HepG2 (cell line): ENCODE results near the gene SYCE3. TPM values are rescaled to one million over a fixed set of nuclear protein-coding genes. Genes with fewer than 3 reads are reported as not detected.
A peak's percentile ranks its signal among the peaks of the same experiment; 100 is the strongest.

Source experiments
- CC2D1A ChIP-seq: sonication (generic); formaldehyde crosslinking; IDR thresholded peaks from 2 replicates; pipeline ENCODE4 v1.8.1; 2023; ENCODE audit warnings: mild to moderate bottlenecking, missing genetic modification reagents
- FIP1L1 ChIP-seq: fragments of 200-400 bp; formaldehyde crosslinking; IDR thresholded peaks from 2 replicates; pipeline ENCODE4 v1.6.1; 2018; ENCODE audit warnings: low read depth, mild to moderate bottlenecking, low read length, moderate library complexity, borderline replicate concordance; ENCODE audit not compliant: insufficient read depth
- FLYWCH1 ChIP-seq: sonication (generic); formaldehyde crosslinking; IDR thresholded peaks from 2 replicates; pipeline ENCODE4 v1.8.1; 2023; ENCODE audit warnings: mild to moderate bottlenecking, missing genetic modification reagents
- GFI1 ChIP-seq: sonication (generic); formaldehyde crosslinking; IDR thresholded peaks from 2 replicates; pipeline ENCODE4 v1.5.0; 2020; ENCODE audit warnings: missing genetic modification reagents, mild to moderate bottlenecking, borderline replicate concordance
- IRF1 ChIP-seq: sonication (generic); formaldehyde crosslinking; IDR thresholded peaks from 2 replicates; pipeline ENCODE4 v1.4.0; 2020; ENCODE audit warnings: low read depth, mild to moderate bottlenecking, missing genetic modification reagents
- MBD4 ChIP-seq: IDR thresholded peaks from 2 replicates; pipeline ENCODE4 v1.6.1; 2012; ENCODE audit warnings: low read length, inconsistent platforms, borderline replicate concordance
- NFYC ChIP-seq: IDR thresholded peaks from 2 replicates; pipeline ENCODE4 v1.6.1; 2016; ENCODE audit warnings: missing genetic modification reagents, missing compliant biosample characterization
- SPEN ChIP-seq: sonication (generic); formaldehyde crosslinking; IDR thresholded peaks from 2 replicates; pipeline ENCODE4 v1.5.1; 2020; ENCODE audit warnings: low read depth, mild to moderate bottlenecking, missing genetic modification reagents
- TBP ChIP-seq: sonication (generic); formaldehyde crosslinking; IDR thresholded peaks from 2 replicates; pipeline ENCODE4 v1.5.0; 2020; ENCODE audit warnings: missing genetic modification reagents
- TCF7L2 ChIP-seq: IDR thresholded peaks from 2 replicates; pipeline ENCODE4 v1.6.1; 2011; ENCODE audit warnings: mild to moderate bottlenecking, low read depth, low read length, moderate library complexity
- ZFP82 ChIP-seq: sonication (generic); formaldehyde crosslinking; IDR thresholded peaks from 2 replicates; pipeline ENCODE4 v1.5.1; 2020; ENCODE audit warnings: mild to moderate bottlenecking, missing genetic modification reagents, borderline replicate concordance
- ZMYM2 ChIP-seq: sonication (generic); formaldehyde crosslinking; IDR thresholded peaks from 2 replicates; pipeline ENCODE4 v1.8.0; 2022; ENCODE audit warnings: mild to moderate bottlenecking, missing genetic modification reagents
- ZNF329 ChIP-seq: sonication (generic); formaldehyde crosslinking; IDR thresholded peaks from 2 replicates; pipeline ENCODE4 v1.9.0; 2021; ENCODE audit warnings: low read depth, mild to moderate bottlenecking, missing genetic modification reagents
- ZNF343 ChIP-seq: sonication (generic); formaldehyde crosslinking; IDR thresholded peaks from 2 replicates; pipeline ENCODE4 v1.4.0; 2020; ENCODE audit warnings: mild to moderate bottlenecking, missing genetic modification reagents
- ZNF468 ChIP-seq: sonication (generic); formaldehyde crosslinking; IDR thresholded peaks from 2 replicates; pipeline ENCODE4 v1.8.0; 2022; ENCODE audit warnings: mild to moderate bottlenecking, moderate library complexity, missing genetic modification reagents
- ZNF879 ChIP-seq: sonication (generic); formaldehyde crosslinking; IDR thresholded peaks from 2 replicates; pipeline ENCODE4 v1.8.1; 2023; ENCODE audit warnings: missing genetic modification reagents
- polyA plus RNA-seq, 8 experiments: library from polyadenylated mRNA; depleted of rRNA in 3 of 8; stranded (reverse) in 7 of 8; unstranded in 1 of 8; fragments of >200 nt; fragmentation: Illumina TruSeq in 4 of 8; extraction: Trizol in 4 of 8; gene quantifications; 2 replicates each; pipeline versions ENCODE4 v1.2.1 to v1.2.3, GENCODE V29; 2011 to 2016; ENCODE audit warnings: low read depth in 4 of 8, missing spikeins in 1 of 8, mixed read lengths in 1 of 8; ENCODE audit not compliant: insufficient read depth in 1 of 8
- total RNA-seq, 5 experiments: library from RNA; depleted of rRNA; stranded (reverse); fragments of >200 nt; fragmentation: Illumina TruSeq; extraction: Trizol; gene quantifications; 2 replicates each; pipeline ENCODE4 v1.2.3, GENCODE V29; 2016; ENCODE audit warnings: low read depth in 1 of 5
- TF ChIP-seq, protein P1 (sequence below), 2 experiments: sonication (generic) in 1 of 2; formaldehyde crosslinking in 1 of 2; IDR thresholded peaks; 2 replicates each; pipeline versions ENCODE4 v1.4.0 to v1.6.1; 2018 to 2020; ENCODE audit warnings: missing genetic modification reagents in 2 of 2, borderline replicate concordance in 1 of 2, low read depth in 1 of 2, mild to moderate bottlenecking in 1 of 2, missing biosample characterization in 1 of 2
- TF ChIP-seq, protein P2 (sequence below): sonication (generic); formaldehyde crosslinking; IDR thresholded peaks from 2 replicates; pipeline ENCODE4 v1.8.0; 2022; ENCODE audit warnings: missing genetic modification reagents, mild to moderate bottlenecking, borderline replicate concordance
- TF ChIP-seq, protein P3 (sequence below): sonication (generic); formaldehyde crosslinking; IDR thresholded peaks from 2 replicates; pipeline ENCODE4 v1.9.0; 2021; ENCODE audit warnings: mild to moderate bottlenecking, missing genetic modification reagents

SYCE3 gene
- total and polyA plus RNA-seq, 2 of the 13 experiments (the other 11 are each of a cell fraction or from before 2014, with no cell fraction given): not detected

GRCh38 chr22:50507991-50508884 is 54.5 kb downstream of the SYCE3 start, which contains the start of gene NCAPH2 (continued):
- TF ChIP-seq TCF7L2 (no peak), MBD4 (no peak), ZNF468 (no peak), NFYC (CRISPR knock-in tag) (peak; percentile 64), GFI1 (no peak), ZNF329 (no peak), ZNF343 (no peak), ZFP82 (CRISPR knock-in tag) (no peak), ZNF879 (CRISPR knock-in tag) (no peak), FIP1L1 (no peak), FLYWCH1 (CRISPR knock-in tag) (no peak), SPEN (CRISPR knock-in tag) (peak; percentile 92), CC2D1A (CRISPR knock-in tag) (no peak), ZMYM2 (CRISPR knock-in tag) (no peak), TBP (CRISPR knock-in tag) (no peak), IRF1 (CRISPR knock-in tag) (no peak)
- TF ChIP-seq, protein P1, sequence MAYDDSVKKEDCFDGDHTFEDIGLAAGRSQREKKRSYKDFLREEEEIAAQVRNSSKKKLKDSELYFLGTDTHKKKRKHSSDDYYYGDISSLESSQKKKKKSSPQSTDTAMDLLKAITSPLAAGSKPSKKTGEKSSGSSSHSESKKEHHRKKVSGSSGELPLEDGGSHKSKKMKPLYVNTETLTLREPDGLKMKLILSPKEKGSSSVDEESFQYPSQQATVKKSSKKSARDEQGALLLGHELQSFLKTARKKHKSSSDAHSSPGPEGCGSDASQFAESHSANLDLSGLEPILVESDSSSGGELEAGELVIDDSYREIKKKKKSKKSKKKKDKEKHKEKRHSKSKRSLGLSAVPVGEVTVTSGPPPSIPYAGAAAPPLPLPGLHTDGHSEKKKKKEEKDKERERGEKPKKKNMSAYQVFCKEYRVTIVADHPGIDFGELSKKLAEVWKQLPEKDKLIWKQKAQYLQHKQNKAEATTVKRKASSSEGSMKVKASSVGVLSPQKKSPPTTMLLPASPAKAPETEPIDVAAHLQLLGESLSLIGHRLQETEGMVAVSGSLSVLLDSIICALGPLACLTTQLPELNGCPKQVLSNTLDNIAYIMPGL (CRISPR knock-in tag; IDR thresholded peaks at IDR 0.05; ENCODE audit: borderline replicate concordance in 1 of 2, low read depth in 1 of 2): no peak; a peak in 1 of 4 replicates
- TF ChIP-seq, protein P2, sequence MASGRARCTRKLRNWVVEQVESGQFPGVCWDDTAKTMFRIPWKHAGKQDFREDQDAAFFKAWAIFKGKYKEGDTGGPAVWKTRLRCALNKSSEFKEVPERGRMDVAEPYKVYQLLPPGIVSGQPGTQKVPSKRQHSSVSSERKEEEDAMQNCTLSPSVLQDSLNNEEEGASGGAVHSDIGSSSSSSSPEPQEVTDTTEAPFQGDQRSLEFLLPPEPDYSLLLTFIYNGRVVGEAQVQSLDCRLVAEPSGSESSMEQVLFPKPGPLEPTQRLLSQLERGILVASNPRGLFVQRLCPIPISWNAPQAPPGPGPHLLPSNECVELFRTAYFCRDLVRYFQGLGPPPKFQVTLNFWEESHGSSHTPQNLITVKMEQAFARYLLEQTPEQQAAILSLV (CRISPR knock-in tag): 0 out of 2 replicates have a peak, but pooled peaks have one; percentile 39
- TF ChIP-seq, protein P3, sequence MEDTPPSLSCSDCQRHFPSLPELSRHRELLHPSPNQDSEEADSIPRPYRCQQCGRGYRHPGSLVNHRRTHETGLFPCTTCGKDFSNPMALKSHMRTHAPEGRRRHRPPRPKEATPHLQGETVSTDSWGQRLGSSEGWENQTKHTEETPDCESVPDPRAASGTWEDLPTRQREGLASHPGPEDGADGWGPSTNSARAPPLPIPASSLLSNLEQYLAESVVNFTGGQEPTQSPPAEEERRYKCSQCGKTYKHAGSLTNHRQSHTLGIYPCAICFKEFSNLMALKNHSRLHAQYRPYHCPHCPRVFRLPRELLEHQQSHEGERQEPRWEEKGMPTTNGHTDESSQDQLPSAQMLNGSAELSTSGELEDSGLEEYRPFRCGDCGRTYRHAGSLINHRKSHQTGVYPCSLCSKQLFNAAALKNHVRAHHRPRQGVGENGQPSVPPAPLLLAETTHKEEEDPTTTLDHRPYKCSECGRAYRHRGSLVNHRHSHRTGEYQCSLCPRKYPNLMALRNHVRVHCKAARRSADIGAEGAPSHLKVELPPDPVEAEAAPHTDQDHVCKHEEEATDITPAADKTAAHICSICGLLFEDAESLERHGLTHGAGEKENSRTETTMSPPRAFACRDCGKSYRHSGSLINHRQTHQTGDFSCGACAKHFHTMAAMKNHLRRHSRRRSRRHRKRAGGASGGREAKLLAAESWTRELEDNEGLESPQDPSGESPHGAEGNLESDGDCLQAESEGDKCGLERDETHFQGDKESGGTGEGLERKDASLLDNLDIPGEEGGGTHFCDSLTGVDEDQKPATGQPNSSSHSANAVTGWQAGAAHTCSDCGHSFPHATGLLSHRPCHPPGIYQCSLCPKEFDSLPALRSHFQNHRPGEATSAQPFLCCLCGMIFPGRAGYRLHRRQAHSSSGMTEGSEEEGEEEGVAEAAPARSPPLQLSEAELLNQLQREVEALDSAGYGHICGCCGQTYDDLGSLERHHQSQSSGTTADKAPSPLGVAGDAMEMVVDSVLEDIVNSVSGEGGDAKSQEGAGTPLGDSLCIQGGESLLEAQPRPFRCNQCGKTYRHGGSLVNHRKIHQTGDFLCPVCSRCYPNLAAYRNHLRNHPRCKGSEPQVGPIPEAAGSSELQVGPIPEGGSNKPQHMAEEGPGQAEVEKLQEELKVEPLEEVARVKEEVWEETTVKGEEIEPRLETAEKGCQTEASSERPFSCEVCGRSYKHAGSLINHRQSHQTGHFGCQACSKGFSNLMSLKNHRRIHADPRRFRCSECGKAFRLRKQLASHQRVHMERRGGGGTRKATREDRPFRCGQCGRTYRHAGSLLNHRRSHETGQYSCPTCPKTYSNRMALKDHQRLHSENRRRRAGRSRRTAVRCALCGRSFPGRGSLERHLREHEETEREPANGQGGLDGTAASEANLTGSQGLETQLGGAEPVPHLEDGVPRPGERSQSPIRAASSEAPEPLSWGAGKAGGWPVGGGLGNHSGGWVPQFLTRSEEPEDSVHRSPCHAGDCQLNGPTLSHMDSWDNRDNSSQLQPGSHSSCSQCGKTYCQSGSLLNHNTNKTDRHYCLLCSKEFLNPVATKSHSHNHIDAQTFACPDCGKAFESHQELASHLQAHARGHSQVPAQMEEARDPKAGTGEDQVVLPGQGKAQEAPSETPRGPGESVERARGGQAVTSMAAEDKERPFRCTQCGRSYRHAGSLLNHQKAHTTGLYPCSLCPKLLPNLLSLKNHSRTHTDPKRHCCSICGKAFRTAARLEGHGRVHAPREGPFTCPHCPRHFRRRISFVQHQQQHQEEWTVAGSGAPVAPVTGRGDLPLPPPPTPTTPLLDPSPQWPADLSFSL (CRISPR knock-in tag): no peak
